ENCODE measurements around the gene ZNF219. TPM values are rescaled to one million over a fixed set of nuclear protein-coding genes. Genes with fewer than 3 reads are reported as not detected.

Gene ZNF219
- polyA plus RNA-seq (ENCODE audit: insufficient read length in 4 of 4): 10 to 100 TPM; 19.0 to 44.2 (median 36.0) TPM

GRCh38 chr14:21098076-21098891 is at the start of gene ZNF219:
TSS of gene ZNF219 (minus strand) at chr14:21098655. CDS start at chr14:21093591, 5,064 bp downstream.
- DNase-seq (ENCODE audit: low read depth in 4 of 4, low spot score in 2 of 4): no peak

- DNase-seq (ENCODE audit: low read depth in 4 of 4, low spot score in 2 of 4): no peak
Measured at GRCh38 chr14:21145437-21145836, 47.0 kb upstream of the ZNF219 start.

DNA sequence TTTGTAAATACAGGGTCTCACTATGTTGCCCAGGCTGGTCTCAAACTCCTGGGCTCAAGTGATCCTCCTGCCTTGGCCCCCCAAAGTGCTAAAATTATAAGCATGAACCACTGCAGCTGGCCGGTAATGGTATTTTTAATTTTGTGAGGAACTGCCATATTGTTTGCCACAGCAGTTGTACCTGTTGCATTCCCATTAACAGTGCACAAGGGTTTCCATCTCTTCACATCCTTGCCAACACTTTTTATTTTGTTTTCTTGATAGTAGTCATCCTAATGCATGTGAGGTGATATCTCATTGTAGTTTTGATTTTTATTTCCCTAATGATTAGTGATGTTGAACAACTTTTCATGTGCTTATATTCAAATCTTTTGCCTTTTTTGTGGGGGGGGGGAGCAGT is 43.9 kb upstream of the ZNF219 start:
- DNase-seq (ENCODE audit: low read depth in 4 of 4, low spot score in 2 of 4): no peak

DNA sequence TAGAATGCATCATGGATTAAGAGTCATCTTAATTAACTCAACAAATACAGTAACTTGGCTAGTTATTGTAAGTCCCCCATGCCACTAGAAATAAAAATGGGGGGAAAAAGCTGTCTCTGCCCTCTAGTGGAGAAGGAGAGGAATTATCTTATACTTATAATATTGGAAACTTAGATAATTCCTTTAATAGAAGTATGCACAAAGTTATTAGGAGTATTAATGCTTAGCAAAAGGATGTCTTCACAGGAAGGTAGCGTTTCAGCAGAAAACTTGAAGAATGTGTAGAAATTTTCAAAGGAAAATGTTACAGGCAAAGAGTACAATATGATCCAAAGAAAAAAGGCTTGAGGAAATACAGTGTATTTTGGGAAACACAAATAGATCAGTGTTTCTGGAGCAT is 37.6 kb upstream of the ZNF219 start:
- no peak for DNase-seq (ENCODE audit: low read depth in 4 of 4, low spot score in 2 of 4)

- DNase-seq (ENCODE audit: low read depth in 4 of 4, low spot score in 2 of 4): no peak
Measured at GRCh38 chr14:21133901-21134300, 35.4 kb upstream of the ZNF219 start.

- DNase-seq (ENCODE audit: low read depth in 4 of 4, low spot score in 2 of 4): no peak
Measured at GRCh38 chr14:21123429-21123828, 25.0 kb upstream of the ZNF219 start.

GRCh38 chr14:21121122-21121521 is 22.7 kb upstream of the ZNF219 start:
- DNase-seq (ENCODE audit: low read depth in 4 of 4, low spot score in 2 of 4): no peak

- no peak for DNase-seq (ENCODE audit: low read depth in 4 of 4, low spot score in 2 of 4)
Measured at GRCh38 chr14:21120686-21121085, 22.2 kb upstream of the ZNF219 start.

DNA sequence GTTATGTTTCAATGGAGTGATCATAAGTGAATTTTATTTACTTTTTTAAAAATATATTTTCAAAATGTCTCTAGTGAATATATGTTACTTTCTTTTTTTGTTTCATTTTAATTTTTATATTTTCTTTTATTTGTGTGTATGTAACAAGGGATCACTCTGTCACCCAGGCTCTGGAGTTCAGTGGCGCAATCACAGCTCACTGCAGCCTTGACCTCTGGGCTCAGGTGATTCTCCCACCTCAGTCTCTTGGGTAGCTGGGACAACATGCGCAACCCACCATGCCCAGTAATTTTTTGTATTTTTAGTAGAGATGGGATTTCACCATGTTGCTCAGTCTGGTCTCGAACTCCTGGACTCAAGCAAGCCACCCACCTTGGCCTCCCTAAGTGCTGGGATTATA is 20.5 kb upstream of the ZNF219 start:
- DNase-seq (ENCODE audit: low read depth in 4 of 4, low spot score in 2 of 4): no peak

- no peak for DNase-seq (ENCODE audit: low read depth in 4 of 4, low spot score in 2 of 4)
Measured at GRCh38 chr14:21113369-21113768, 14.9 kb upstream of the ZNF219 start.

DNA sequence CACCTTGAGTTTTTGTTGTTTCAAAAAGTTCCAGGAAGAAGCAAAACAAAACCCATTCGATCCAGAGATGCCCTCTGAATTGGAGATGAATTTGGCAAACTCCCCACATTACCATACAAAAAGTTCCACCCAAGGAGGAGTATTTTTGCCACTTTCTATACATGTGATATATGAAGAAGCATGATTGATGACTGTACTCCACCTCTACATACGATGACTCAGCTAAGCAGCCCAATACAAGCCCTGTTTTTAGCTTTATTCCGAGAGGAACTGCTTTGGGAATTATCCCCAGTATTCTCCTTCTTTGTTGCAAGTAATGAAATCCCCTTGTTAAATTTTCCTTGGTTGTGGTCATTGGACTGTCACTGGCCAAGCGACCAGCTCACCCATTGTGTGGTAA is 13.8 kb upstream of the ZNF219 start:
- no peak for DNase-seq (ENCODE audit: low read depth in 4 of 4, low spot score in 2 of 4)

- DNase-seq (ENCODE audit: low read depth in 4 of 4, low spot score in 2 of 4): no peak
Measured at GRCh38 chr14:21109377-21110138, 11.1 kb upstream of the ZNF219 start.

DNA sequence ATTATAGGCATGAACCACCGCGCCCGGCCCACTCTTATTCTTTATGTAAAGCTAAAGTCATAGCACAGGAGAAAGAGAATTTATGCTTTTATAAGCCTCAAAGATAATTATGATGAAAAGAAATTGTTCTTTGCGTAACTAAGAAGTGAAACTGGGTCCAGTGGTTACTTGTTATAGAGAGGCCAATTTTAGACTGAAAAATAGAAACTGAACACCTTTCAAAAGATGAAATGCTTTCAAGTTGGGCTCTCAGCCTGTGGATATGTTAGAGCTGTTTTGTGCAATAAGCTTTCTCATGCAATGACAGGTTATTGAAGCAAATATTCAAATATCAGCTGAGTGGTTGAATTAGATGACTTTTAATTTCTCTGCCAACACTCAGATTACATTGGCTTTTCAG is 10.3 kb upstream of the ZNF219 start:
- DNase-seq (ENCODE audit: low read depth in 4 of 4, low spot score in 2 of 4): no peak

DNA sequence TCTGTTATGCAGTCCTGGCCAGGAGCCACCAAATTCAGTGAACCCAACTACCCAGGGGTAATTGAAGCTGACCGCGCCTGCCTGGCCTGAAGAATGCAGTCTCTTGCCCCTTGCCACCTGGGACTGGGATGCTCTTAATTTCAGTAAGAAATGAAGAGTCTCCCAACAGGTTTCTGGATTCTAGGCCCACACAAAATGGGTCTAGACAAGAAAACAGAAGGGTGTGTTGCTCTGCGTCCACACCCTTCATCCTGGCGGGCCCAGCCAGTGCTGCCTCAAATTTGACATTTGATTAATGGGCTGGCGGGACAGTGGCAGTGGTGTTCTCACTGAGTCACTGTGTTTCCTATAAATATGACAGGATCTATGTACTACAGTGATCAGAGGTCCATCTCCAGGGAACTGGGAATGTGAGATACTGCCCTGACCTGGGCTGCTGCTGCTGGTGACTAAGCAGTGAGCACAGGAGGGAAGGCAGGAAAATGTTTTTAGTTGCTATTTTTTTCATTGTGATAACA is 8.9 kb upstream of the ZNF219 start:
- DNase-seq (ENCODE audit: low read depth in 4 of 4, low spot score in 2 of 4): no peak

- no peak for DNase-seq (ENCODE audit: low read depth in 4 of 4, low spot score in 2 of 4)
Measured at GRCh38 chr14:21106498-21107282, 8.2 kb upstream of the ZNF219 start.

DNA sequence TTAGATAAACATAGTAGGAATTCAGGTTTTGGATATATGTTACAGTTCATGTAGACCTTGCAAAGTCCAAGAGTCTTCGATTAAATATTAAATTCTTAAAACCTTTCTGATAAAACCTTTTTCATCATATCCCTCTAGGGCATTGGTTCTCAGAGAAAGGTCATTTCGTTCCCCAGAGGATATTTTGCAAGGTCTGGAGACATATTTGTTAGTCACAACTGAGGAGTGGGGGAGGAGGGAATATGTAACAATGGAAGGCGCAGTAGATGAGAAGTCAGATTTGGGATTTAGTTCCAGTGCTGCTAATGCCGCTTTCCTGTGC is 7.7 kb upstream of the ZNF219 start:
- no peak for DNase-seq (ENCODE audit: low read depth in 4 of 4, low spot score in 2 of 4)

GRCh38 chr14:21105095-21105494 is 6.6 kb upstream of the ZNF219 start:
- no peak for DNase-seq (ENCODE audit: low read depth in 4 of 4, low spot score in 2 of 4)

DNA sequence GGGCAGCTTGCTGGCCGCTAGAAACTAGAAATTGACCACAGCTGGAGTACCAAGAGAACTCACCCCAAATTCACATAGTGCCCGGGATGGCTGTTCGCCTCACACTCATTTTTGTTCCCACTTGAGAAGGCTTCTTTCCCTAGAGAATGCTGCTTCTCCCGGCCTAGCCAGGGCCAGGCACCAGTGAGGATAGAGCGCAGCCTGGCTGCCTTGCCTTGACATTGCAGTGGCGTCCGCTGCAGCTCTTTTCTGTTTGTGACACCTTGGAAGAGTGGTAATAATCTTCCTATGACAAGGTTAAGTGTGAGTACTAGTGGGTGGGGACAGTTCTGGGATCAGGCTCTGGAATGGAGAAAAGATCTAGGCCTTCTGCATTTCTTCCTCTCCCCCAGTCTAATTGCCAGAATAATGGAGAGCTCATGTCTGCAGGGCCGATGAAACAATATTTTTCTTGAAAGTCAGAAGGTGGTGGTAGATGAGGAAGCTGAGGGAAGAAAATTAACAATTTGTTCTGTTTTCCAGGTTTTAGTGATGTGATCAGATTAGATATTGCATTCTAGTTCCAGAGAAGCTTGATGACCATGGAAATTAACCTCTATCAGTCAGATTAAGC is 6.1 kb upstream of the ZNF219 start:
- no peak for DNase-seq (ENCODE audit: low read depth in 4 of 4, low spot score in 2 of 4)

- DNase-seq (ENCODE audit: low read depth in 4 of 4, low spot score in 2 of 4): peak; percentile 91 to 95 (median 94)
Measured at GRCh38 chr14:21103710-21104447, 5.4 kb upstream of the ZNF219 start.

- DNase-seq (ENCODE audit: low read depth in 4 of 4, low spot score in 2 of 4): no peak
Measured at GRCh38 chr14:21103411-21103709, 4.9 kb upstream of the ZNF219 start.
